ENCODE data around the gene PARD6A. TPM values are rescaled to one million over a fixed set of nuclear protein-coding genes. Genes with fewer than 3 reads are reported as not detected.

The PARD6A gene
- total and polyA plus RNA-seq, 2 of the 4 experiments (the other 2 are of a cell fraction), result 0.36 to 0.55 TPM

DNA sequence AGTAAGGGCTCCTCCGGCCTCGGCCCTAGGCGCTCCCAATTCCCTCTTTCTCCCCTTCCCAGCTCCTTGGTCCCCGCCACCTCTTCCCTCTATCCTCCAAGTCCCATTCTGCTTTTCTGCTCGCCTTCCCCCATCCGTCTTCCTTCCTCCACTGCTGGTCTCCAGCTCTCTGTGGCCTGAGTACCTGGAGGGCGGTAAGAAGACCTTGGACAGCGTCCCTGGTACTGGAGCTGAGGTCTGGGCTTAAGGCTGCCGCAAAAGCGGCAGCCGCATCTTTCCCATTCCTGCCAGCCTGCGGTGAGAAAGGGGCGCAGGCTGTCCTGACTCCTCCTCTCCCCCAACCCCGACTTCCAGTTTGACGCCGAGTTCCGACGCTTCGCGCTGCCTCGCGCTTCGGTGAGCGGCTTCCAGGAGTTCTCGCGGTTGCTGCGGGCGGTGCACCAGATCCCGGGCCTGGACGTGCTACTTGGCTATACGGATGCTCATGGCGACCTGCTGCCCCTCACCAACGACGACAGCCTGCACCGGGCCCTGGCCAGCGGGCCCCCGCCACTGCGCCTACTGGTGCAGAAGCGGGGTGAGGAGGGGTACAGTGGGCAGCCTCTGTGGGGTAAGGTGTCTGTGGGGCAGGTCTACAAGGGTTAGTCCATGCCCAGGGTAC, 471 bp downstream of the PARD6A start:
- in situ Hi-C loops (cut with MboI; ENCODE audit: low sequenced_read_pairs) (loop anchor here (10.0 kb wide), 1 partner anchor 136 kb away; the partner anchor contains the start of gene RIPOR1), intact Hi-C loops (cut with micrococcal nuclease) (no loop called here), dilution Hi-C loops (cut with HindIII; ENCODE audit: low sequenced_read_pairs, unreplicated experiment) (no loop called here)
- H3K18ac ChIP-seq (ENCODE audit: low read depth, low read length), result no peak overlapping the region
- no peak overlapping the region for H3K23ac ChIP-seq (ENCODE audit: low read depth, low read length)
- H3K4me1 ChIP-seq (ENCODE audit: control insufficient read depth, insufficient read depth, low read length), result peaks cover 7% of the 10 kb centered on the region
- H2AK9ac ChIP-seq (replicated peaks; ENCODE audit: low read depth, low read length, poor library complexity), result no peak overlapping the region
- H4K5ac ChIP-seq (ENCODE audit: low read depth, low read length), result no peak overlapping the region
- POLR2A ChIA-PET (ENCODE audit: unreplicated experiment), result interaction anchor here (0.6 kb wide), 1 partner anchor 1139 kb away, joined by 5 read pairs; no protein-coding TSS in a partner anchor
- peaks cover 11 to 32% of the 10 kb centered on the region in 2 experiments for H3K79me1 ChIP-seq (ENCODE audit: low read depth in 1 of 2, low read length in 2 of 2)
- H4K8ac ChIP-seq (ENCODE audit: low read depth in 2 of 2, low read length in 2 of 2), result no peak overlapping the region
- H2BK120ac ChIP-seq (ENCODE audit: low read depth, low read length), result no peak overlapping the region
- CTCF ChIA-PET, result interaction anchor here (1.4 kb wide), 1 partner anchor 99 kb away, joined by 4 read pairs; the partner anchor contains the start of gene CTCF
- no peak overlapping the region for H3K4ac ChIP-seq (ENCODE audit: low read depth, low read length)
- H4K91ac ChIP-seq (ENCODE audit: insufficient read depth, low read depth, low read length), result no peak overlapping the region
- no TSS peak for BruUV-seq (replicated peaks)
- peaks cover 5% of the 10 kb centered on the region for H4K20me1 ChIP-seq (ENCODE audit: insufficient read depth, low read length)
- ATAC-seq (ENCODE audit: low read depth), result peak; percentile 11
- H3K9ac ChIP-seq (ENCODE audit: low read depth, low read length), result no peak overlapping the region
- no peak overlapping the region for H2BK15ac ChIP-seq (ENCODE audit: low read depth, low read length)
- H3K56ac ChIP-seq (ENCODE audit: extremely low read depth, insufficient read depth, low read length), result no peak overlapping the region
- peak overlapping the region; percentile 91 for H2AFZ ChIP-seq (replicated peaks; ENCODE audit: low read length, poor library complexity)
- no peak overlapping the region for H2BK5ac ChIP-seq (ENCODE audit: low read depth, low read length, poor library complexity, severe bottlenecking)
- DNase-seq, result peak; percentile 52
- no peaks in the 10 kb centered on the region for H3K27me3 ChIP-seq (ENCODE audit: control insufficient read depth, insufficient read depth, low read length)
- H3K27ac ChIP-seq (ENCODE audit: insufficient read depth, low read length), result no peak overlapping the region
- peak overlapping the region; percentile 3; the same call in 1 of the 2 replicates for H3K4me3 ChIP-seq (ENCODE audit: insufficient read depth, low read depth, low read length)
- H3K14ac ChIP-seq (replicated peaks; ENCODE audit: low read depth, low read length), result no peak overlapping the region
- peaks cover 4% of the 10 kb centered on the region for H3K9me1 ChIP-seq (ENCODE audit: insufficient read depth, low read length)
- peaks cover 3% of the 10 kb centered on the region; the same call in 1 of the 2 replicates for H3K36me3 ChIP-seq (ENCODE audit: control insufficient read depth, insufficient read depth, low read length)
- H3K9me3 ChIP-seq (ENCODE audit: control insufficient read depth, insufficient read depth, low read length), result no peaks in the 10 kb centered on the region
- H2BK20ac ChIP-seq (ENCODE audit: low read depth, low read length), result no peak overlapping the region
- 5% methylated on average over 10 of the region's 39 CpGs; no CpG with 5 or more reads in 1 of the 2 experiments for WGBS, 2 experiments (ENCODE audit: extremely low coverage in 2 of 2, insufficient read length in 1 of 2)
- H3K4me2 ChIP-seq (ENCODE audit: low read depth, low read length), result peak overlapping the region; percentile 41
- H2AK5ac ChIP-seq (ENCODE audit: low read depth, low read length), result no peak overlapping the region
- TF ChIP-seq POLR2A (IDR thresholded peaks at IDR 0.05; ENCODE audit: low read depth, low read length), result no peak
- TF ChIP-seq, protein P1, sequence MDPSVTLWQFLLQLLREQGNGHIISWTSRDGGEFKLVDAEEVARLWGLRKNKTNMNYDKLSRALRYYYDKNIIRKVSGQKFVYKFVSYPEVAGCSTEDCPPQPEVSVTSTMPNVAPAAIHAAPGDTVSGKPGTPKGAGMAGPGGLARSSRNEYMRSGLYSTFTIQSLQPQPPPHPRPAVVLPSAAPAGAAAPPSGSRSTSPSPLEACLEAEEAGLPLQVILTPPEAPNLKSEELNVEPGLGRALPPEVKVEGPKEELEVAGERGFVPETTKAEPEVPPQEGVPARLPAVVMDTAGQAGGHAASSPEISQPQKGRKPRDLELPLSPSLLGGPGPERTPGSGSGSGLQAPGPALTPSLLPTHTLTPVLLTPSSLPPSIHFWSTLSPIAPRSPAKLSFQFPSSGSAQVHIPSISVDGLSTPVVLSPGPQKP (IDR thresholded peaks at IDR 0.05; ENCODE audit: borderline replicate concordance, low read depth, low read length), result no peak
- TF ChIP-seq MAFK (IDR thresholded peaks at IDR 0.05; ENCODE audit: low read depth, low read length), result no peak
- TF ChIP-seq MAZ (IDR thresholded peaks at IDR 0.05; ENCODE audit: borderline replicate concordance, low read depth, low read length), result no peak
- no peak for TF ChIP-seq FOS (IDR thresholded peaks at IDR 0.05; ENCODE audit: low read depth, low read length)
- TF ChIP-seq, protein P2, sequence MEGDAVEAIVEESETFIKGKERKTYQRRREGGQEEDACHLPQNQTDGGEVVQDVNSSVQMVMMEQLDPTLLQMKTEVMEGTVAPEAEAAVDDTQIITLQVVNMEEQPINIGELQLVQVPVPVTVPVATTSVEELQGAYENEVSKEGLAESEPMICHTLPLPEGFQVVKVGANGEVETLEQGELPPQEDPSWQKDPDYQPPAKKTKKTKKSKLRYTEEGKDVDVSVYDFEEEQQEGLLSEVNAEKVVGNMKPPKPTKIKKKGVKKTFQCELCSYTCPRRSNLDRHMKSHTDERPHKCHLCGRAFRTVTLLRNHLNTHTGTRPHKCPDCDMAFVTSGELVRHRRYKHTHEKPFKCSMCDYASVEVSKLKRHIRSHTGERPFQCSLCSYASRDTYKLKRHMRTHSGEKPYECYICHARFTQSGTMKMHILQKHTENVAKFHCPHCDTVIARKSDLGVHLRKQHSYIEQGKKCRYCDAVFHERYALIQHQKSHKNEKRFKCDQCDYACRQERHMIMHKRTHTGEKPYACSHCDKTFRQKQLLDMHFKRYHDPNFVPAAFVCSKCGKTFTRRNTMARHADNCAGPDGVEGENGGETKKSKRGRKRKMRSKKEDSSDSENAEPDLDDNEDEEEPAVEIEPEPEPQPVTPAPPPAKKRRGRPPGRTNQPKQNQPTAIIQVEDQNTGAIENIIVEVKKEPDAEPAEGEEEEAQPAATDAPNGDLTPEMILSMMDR (conservative IDR thresholded peaks at IDR 0.05; ENCODE audit: low read depth, low read length), result no peak
- no peak for TF ChIP-seq RCOR1 (IDR thresholded peaks at IDR 0.05; ENCODE audit: insufficient replicate concordance, low read length)
- no peak for TF ChIP-seq CHD1 (IDR thresholded peaks at IDR 0.05; ENCODE audit: low read depth, low read length)
- no peak for TF ChIP-seq NFE2L2 (IDR thresholded peaks at IDR 0.05; ENCODE audit: low read depth, low read length)
- no peak for TF ChIP-seq CEBPB (IDR thresholded peaks at IDR 0.05; ENCODE audit: low read depth, low read length)
- TF ChIP-seq SMC3 (IDR thresholded peaks at IDR 0.05; ENCODE audit: low read depth, low read length), result no peak
- no peak for TF ChIP-seq BHLHE40 (IDR thresholded peaks at IDR 0.05; ENCODE audit: low read depth, low read length)
- TF ChIP-seq MXI1 (IDR thresholded peaks at IDR 0.05; ENCODE audit: borderline replicate concordance, low read depth, low read length), result no peak
- TF ChIP-seq RAD21 (IDR thresholded peaks at IDR 0.05; ENCODE audit: low read length), result no peak
- TF ChIP-seq, protein P3, sequence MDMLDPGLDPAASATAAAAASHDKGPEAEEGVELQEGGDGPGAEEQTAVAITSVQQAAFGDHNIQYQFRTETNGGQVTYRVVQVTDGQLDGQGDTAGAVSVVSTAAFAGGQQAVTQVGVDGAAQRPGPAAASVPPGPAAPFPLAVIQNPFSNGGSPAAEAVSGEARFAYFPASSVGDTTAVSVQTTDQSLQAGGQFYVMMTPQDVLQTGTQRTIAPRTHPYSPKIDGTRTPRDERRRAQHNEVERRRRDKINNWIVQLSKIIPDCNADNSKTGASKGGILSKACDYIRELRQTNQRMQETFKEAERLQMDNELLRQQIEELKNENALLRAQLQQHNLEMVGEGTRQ (IDR thresholded peaks at IDR 0.05; ENCODE audit: low read depth, low read length), result no peak

Measured in IMR-90 (cell line).